ENCODE data around the gene RTL5.

Gene RTL5

DNA sequence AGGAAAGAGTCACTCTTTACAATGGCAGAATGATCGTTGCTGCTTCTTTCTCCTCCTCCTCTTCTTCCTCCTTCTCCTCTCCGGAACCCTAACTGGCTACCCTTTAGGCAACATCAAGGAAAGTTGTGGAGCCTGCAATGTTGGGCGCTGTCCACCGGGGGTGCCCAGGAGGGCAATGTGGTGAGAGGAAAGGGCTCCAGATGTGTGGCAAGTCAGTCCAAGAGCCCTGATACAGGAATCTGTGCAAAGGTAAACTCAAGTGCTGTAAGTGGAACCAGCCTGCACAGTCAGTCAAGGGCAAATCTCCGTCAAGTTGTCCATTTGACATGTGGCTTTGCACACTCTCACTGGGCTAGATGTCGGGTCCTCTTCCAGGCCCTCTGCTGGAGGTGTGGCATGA, 2.8 kb downstream of the RTL5 start:
- Histone ChIP-seq H3K27me3 (ENCODE audit: control insufficient read depth, insufficient read depth, low read length) (peaks cover 60% of the 10 kb centered on the region), H3K4me1 (ENCODE audit: control insufficient read depth, insufficient read depth, low read length) (peaks cover 4% of the 10 kb centered on the region)

DNA sequence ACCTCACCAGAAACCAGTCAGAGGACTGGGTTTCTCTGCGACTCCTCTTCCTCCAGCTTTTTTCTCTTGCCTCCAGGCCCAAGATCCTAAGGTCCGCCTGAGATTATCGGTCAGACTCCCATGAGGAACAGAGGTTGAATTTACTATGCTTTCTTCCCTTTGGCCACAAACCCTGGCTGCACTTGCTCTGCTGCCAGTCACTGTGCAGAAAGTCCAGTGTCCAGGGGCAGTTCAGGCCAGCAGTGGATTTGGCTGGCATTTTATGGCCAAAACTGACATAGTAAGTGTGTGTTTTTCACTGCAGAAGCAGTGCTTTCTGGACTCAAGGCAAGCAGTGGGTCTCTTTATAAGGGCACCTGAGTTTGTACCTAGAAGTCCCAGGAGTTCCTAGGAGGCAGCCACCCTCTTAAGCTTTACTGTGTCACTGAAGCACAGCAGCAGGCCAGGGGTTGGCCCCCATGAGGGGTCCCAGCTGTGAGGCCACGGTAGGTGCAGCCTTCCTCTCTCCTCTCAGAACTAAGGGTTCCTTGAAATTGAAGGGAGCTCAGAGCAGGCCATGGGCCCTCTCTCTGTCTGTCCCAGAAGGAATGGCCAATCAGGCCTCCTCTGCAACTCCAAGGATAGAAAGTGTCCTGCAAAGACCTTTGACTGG, 3.4 kb downstream of the RTL5 start:
- Histone ChIP-seq H3K36me3 (ENCODE audit: control insufficient read depth, insufficient read depth, low read length) (no peaks in the 10 kb centered on the region), H3K4me1 (ENCODE audit: control insufficient read depth, insufficient read depth, low read length) (peaks cover 8% of the 10 kb centered on the region), H3K9me3 (ENCODE audit: control insufficient read depth, insufficient read depth, low read length) (peaks cover 4% of the 10 kb centered on the region), H3K4me3 (ENCODE audit: low read depth, low read length) (no peak overlapping the region), H3K9ac (ENCODE audit: low read depth, low read length) (no peak overlapping the region), H3K27me3 (ENCODE audit: control insufficient read depth, insufficient read depth, low read length) (peaks cover 56% of the 10 kb centered on the region)

More for the DNA sequence above, 2.8 kb downstream of the RTL5 start:
- no peaks in the 10 kb centered on the region for H3K36me3 ChIP-seq (ENCODE audit: control insufficient read depth, insufficient read depth, low read length)
- no peak overlapping the region for H3K9ac ChIP-seq (ENCODE audit: low read depth, low read length)
- peaks cover 4% of the 10 kb centered on the region for H3K9me3 ChIP-seq (ENCODE audit: control insufficient read depth, insufficient read depth, low read length)
- H3K4me3 ChIP-seq (ENCODE audit: low read depth, low read length) = no peak overlapping the region

DNA sequence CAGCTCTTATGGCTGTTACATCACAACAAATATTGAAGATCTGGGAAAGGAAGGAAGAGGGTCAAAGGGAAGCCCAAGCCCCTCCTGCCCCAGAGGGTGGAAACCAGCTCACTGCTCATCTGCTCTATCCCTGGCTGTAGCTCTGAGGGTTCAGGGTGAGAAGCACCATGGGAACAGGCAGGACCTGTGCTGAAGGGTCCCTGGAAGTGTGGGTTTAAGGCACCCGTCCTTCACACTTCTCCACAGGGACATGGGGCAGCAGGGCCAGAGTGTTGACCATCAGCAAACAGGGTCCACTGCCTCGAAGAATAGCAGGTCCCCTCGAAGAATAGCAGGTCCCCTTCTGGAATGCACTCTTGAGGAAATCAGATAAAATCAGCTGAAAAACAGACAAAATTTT, 4.4 kb downstream of the RTL5 start:
- peaks cover 46% of the 10 kb centered on the region for H3K27me3 ChIP-seq (ENCODE audit: control insufficient read depth, insufficient read depth, low read length)
- no peak overlapping the region for H3K9ac ChIP-seq (ENCODE audit: low read depth, low read length)
- H3K4me1 ChIP-seq (ENCODE audit: control insufficient read depth, insufficient read depth, low read length) = peaks cover 11% of the 10 kb centered on the region
- no peak overlapping the region for H3K4me3 ChIP-seq (ENCODE audit: low read depth, low read length)
- H3K9me3 ChIP-seq (ENCODE audit: control insufficient read depth, insufficient read depth, low read length) = peaks cover 4% of the 10 kb centered on the region
- no peaks in the 10 kb centered on the region for H3K36me3 ChIP-seq (ENCODE audit: control insufficient read depth, insufficient read depth, low read length)

DNA sequence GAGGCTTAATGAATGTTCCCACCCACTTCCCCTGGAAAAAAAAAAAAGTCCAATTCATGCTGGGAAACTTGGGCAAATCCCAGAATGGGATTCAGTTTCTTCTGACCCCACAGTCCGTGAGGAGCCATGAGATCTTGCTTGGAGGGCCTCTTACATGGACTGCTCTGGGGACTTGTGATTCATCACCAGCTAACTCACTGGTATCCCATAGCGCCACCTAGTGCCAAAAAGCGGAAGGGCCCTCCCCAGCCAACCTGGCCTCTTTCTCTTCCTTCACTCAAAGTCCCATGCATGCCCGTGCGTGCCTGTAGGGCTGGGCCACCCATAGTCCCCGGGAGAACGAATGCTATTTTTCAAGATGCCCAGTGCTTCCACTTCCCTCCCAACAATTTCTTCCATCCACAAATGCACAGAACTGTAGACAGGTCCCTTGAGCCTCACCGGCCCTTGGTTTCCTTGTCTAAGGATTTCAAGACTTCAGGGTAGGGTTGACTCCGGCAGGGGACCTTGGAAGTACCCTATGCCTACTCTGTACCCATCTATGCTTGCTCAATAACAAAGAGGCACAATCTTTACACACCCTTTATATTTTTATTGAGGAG, 5.1 kb downstream of the RTL5 start:
- H3K9ac ChIP-seq (ENCODE audit: low read depth, low read length) = no peak overlapping the region
- no peaks in the 10 kb centered on the region for H3K36me3 ChIP-seq (ENCODE audit: control insufficient read depth, insufficient read depth, low read length)
- peaks cover 11% of the 10 kb centered on the region for H3K4me1 ChIP-seq (ENCODE audit: control insufficient read depth, insufficient read depth, low read length)
- peaks cover 4% of the 10 kb centered on the region for H3K9me3 ChIP-seq (ENCODE audit: control insufficient read depth, insufficient read depth, low read length)
- H3K4me3 ChIP-seq (ENCODE audit: low read depth, low read length) = peak overlapping the region; percentile 8
- H3K27me3 ChIP-seq (ENCODE audit: control insufficient read depth, insufficient read depth, low read length) = peaks cover 40% of the 10 kb centered on the region

DNA sequence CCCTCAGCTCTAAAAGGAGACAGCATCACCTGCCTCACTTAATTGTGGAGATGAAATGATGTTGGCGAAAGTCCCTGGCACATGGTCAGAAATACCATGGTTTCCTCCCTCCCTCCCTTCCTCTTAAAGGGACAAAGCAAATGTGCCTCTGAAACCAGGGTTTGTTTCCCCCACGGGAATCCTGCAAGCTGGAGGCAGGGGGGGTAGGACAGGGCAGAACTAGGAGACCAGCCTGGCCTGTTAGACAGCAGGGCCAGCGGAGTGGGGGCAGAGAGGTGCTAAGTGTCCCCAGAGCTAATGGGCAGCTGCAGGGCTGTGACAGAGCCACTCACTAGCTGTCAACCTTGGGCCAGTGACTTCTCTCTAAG, 5.7 kb downstream of the RTL5 start:
- Histone ChIP-seq H3K27me3 (ENCODE audit: control insufficient read depth, insufficient read depth, low read length) (peaks cover 38% of the 10 kb centered on the region), H3K9ac (ENCODE audit: low read depth, low read length) (no peak overlapping the region), H3K36me3 (ENCODE audit: control insufficient read depth, insufficient read depth, low read length) (no peaks in the 10 kb centered on the region), H3K9me3 (ENCODE audit: control insufficient read depth, insufficient read depth, low read length) (peaks cover 4% of the 10 kb centered on the region), H3K4me1 (ENCODE audit: control insufficient read depth, insufficient read depth, low read length) (peaks cover 11% of the 10 kb centered on the region), H3K4me3 (ENCODE audit: low read depth, low read length) (no peak overlapping the region)

DNA sequence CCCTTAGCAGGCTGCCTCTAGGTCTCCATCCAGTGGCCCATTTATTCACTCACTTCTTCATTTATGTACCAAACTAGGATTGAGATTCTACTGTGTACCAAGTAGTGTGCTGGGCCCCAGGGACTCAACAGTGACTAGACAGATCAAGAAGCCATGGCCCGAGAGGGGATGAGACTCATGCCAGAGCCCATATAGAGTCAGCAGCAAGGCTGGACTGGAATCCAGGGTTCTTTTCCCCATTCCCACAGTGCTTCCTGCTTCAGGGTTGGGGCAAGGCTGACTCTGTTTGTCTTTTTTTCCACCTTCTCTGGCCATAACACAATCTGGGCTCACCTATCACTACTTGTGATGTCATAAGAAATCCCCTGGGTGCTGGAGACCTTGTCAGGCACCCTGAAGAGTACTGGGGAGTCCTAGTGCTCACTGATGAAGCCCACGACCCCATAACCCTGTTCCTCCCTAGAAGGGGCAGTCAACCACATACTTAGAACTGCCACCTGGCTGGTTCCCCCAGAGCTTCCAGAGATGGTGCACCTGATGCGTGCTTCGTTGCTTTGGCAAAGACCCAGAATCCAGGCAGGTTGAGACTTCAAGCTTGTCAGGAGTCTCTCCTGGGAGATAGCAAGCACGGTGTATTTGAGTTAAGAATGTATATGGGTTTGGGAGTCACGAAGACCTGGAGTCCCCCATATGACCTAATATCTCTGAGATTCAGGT, 6.2 kb downstream of the RTL5 start:
- H3K4me1 ChIP-seq (ENCODE audit: control insufficient read depth, insufficient read depth, low read length) = peaks cover 11% of the 10 kb centered on the region

DNA sequence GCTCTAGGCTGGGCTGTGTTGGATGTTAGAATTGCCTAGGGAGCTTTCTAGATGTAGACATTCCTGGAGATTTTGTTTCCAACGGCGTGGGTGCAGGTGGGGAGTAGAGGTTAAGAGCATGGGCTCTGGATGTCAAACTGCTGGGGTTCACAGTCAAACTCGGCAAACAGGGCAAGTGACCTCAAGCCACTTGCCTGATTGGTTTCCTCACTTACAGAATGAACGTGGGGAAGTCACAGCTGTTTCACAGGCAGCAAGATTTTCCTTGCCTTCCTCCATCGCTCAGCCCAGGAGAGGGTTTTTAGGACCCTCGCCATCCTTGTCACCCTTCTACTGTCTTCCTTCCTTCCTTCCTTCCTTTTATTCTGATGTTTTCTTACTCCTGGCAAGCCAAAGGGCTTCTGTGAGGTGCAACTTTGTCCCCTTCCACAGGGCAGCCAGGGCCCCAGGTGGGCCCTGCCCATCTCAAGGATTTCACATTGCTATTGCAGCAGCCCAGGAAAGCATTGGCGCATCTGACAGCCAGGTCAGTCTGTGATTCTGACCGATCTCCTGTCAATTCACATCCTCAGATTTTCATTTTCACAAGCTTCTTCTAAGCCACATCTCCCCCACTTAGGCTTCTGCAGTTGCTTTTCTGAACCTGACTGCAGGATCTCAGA, 7.0 kb downstream of the RTL5 start:
- peaks cover 2% of the 10 kb centered on the region for H3K9me3 ChIP-seq (ENCODE audit: control insufficient read depth, insufficient read depth, low read length)
- H3K9ac ChIP-seq (ENCODE audit: low read depth, low read length) = no peak overlapping the region
- H3K4me3 ChIP-seq (ENCODE audit: low read depth, low read length) = no peak overlapping the region
- H3K27me3 ChIP-seq (ENCODE audit: control insufficient read depth, insufficient read depth, low read length) = peaks cover 27% of the 10 kb centered on the region
- H3K36me3 ChIP-seq (ENCODE audit: control insufficient read depth, insufficient read depth, low read length) = no peaks in the 10 kb centered on the region
- H3K4me1 ChIP-seq (ENCODE audit: control insufficient read depth, insufficient read depth, low read length) = peaks cover 9% of the 10 kb centered on the region

More for the DNA sequence above, 6.2 kb downstream of the RTL5 start:
- Histone ChIP-seq H3K36me3 (ENCODE audit: control insufficient read depth, insufficient read depth, low read length) (no peaks in the 10 kb centered on the region), H3K9me3 (ENCODE audit: control insufficient read depth, insufficient read depth, low read length) (peaks cover 4% of the 10 kb centered on the region), H3K9ac (ENCODE audit: low read depth, low read length) (no peak overlapping the region), H3K27me3 (ENCODE audit: control insufficient read depth, insufficient read depth, low read length) (peaks cover 35% of the 10 kb centered on the region), H3K4me3 (ENCODE audit: low read depth, low read length) (no peak overlapping the region)

- Histone ChIP-seq H3K9me3 (ENCODE audit: control insufficient read depth, insufficient read depth, low read length) (peaks cover 2% of the 10 kb centered on the region), H3K36me3 (ENCODE audit: control insufficient read depth, insufficient read depth, low read length) (no peaks in the 10 kb centered on the region), H3K4me1 (ENCODE audit: control insufficient read depth, insufficient read depth, low read length) (peaks cover 9% of the 10 kb centered on the region), H3K4me3 (ENCODE audit: low read depth, low read length) (no peak overlapping the region), H3K9ac (ENCODE audit: low read depth, low read length) (no peak overlapping the region), H3K27me3 (ENCODE audit: control insufficient read depth, insufficient read depth, low read length) (peaks cover 17% of the 10 kb centered on the region)
Measured at GRCh38 chrX:72123471-72124185, 8.1 kb downstream of the RTL5 start.

GRCh38 chrX:72122621-72123337, 8.9 kb downstream of the RTL5 start:
- H3K9me3 ChIP-seq (ENCODE audit: control insufficient read depth, insufficient read depth, low read length) = peaks cover 2% of the 10 kb centered on the region
- no peak overlapping the region for H3K9ac ChIP-seq (ENCODE audit: low read depth, low read length)
- H3K27me3 ChIP-seq (ENCODE audit: control insufficient read depth, insufficient read depth, low read length) = peaks cover 10% of the 10 kb centered on the region
- no peak overlapping the region for H3K4me3 ChIP-seq (ENCODE audit: low read depth, low read length)
- H3K36me3 ChIP-seq (ENCODE audit: control insufficient read depth, insufficient read depth, low read length) = no peaks in the 10 kb centered on the region
- peaks cover 7% of the 10 kb centered on the region for H3K4me1 ChIP-seq (ENCODE audit: control insufficient read depth, insufficient read depth, low read length)

DNA sequence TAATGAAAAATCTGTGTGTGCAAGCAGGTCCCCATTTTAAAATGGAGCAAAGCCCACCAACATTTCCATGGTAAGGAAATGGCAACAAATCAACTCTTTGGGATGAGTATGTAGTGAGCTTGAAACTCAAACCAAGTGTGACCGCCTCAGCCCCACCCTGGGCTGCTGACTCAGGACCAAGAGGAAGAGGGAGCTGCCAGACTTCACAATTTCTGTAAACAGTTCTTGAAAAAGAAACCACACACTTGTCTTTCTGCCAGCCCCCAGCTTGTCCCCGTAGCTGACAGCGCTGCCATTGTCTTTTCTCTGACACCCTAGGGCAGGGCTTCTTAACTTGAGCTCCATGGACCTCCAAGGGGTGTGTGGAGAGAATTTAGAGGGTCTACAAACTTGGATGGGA, 10.3 kb downstream of the RTL5 start:
- Histone ChIP-seq H3K36me3 (ENCODE audit: control insufficient read depth, insufficient read depth, low read length) (no peaks in the 10 kb centered on the region), H3K9ac (ENCODE audit: low read depth, low read length) (no peak overlapping the region), H3K27me3 (ENCODE audit: control insufficient read depth, insufficient read depth, low read length) (no peaks in the 10 kb centered on the region), H3K4me3 (ENCODE audit: low read depth, low read length) (no peak overlapping the region), H3K9me3 (ENCODE audit: control insufficient read depth, insufficient read depth, low read length) (no peaks in the 10 kb centered on the region), H3K4me1 (ENCODE audit: control insufficient read depth, insufficient read depth, low read length) (peaks cover 7% of the 10 kb centered on the region)

DNA sequence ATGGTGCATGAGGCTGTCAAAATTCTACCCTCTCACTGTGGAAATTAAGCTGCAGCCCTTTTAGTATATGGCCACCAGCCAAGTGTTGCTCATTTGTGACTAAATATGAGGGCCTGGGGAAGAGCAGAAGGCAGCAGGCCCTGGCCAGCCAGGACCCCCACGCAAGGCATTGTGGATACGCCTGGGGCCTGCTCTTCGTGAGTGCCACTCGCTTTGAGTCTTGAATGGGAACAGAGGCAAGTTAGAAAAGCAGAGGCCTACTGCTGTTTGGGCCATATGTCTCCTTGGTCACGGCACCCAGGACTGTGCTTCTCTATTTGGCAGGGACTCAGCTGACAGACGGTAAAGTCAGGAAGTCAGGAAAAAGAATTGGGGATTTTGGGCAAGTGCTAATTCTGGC, 10.9 kb downstream of the RTL5 start:
- Histone ChIP-seq H3K36me3 (ENCODE audit: control insufficient read depth, insufficient read depth, low read length) (no peaks in the 10 kb centered on the region), H3K9me3 (ENCODE audit: control insufficient read depth, insufficient read depth, low read length) (no peaks in the 10 kb centered on the region), H3K9ac (ENCODE audit: low read depth, low read length) (no peak overlapping the region), H3K4me1 (ENCODE audit: control insufficient read depth, insufficient read depth, low read length) (peaks cover 7% of the 10 kb centered on the region), H3K27me3 (ENCODE audit: control insufficient read depth, insufficient read depth, low read length) (no peaks in the 10 kb centered on the region), H3K4me3 (ENCODE audit: low read depth, low read length) (no peak overlapping the region)

Data from iPS-15b (cell line).